ENCODE measurements around the gene MRFAP1.
"Not testable (repeated sequence)": the region's sequence is repeated elsewhere in the genome, so short reads cannot be mapped to it uniquely, and the experiment has no call there.

MRFAP1 gene

DNA sequence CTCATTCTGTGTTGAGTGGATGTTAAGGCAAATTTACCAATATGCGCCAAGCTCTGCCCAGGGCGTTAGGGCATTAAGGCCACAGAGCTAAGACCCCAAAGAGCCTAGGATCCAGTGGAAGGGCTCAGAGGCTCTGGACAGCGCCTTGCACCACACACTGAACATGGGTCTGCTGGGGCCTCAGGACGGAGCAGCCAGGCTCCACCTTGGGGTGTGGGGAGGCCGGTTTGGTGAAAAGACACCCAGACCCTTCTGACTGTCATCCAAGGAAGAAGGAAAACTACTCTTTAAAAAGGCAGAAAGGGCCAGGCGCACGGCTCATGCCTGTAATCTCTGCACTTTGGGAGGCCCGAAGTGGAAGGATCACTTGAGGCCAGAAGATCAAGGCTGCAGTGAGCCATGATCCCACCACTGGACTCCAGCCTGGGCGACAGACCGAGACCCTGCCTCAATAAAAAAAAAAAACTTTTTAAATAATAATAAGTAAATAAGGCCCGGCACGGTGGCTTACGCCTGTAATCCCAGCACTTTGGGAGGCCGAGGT lies 1.3 kb upstream of the MRFAP1 start:
- DNase-seq, result no peak

DNA sequence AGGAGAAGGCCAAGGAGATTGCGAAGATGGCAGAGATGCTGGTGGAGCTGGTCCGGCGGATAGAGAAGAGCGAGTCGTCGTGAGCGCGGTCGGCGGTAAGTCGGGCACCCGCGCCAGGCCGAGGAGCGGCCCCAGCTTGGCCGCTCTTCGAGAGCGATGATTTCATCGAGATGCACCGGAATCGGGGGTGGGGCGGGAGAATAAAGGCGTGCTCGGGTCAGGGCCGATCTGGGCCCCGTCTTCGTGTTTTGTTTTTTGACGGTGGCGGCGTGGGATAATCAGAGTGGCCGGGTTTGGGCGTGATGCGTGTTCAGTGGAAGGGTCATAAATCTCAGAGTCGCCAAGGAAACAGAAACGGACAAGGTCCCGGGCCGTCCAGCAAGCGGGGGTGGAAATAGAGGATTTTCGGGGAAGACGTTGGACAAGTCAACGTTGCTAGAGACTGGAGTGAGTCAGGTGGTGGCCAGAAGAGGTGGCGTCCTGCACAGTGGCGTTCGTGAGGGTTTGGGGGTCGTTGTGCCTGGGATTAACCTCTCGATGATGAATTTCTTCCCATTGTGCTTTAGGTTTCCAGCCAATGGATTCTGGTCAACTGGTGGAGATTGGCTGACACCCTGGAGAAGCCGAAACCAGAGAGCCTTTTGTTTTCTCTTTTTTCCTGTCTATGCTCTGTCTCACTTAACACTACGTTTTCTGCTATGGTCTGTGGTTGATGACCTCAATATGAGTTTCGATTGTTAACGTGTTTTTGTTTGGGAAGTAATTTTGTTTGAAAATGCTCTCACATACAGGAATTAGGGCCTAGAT lies 882 bp downstream of the MRFAP1 start:
- peak; percentile 29 for DNase-seq

GRCh38 chr4:6641971-6642320 lies 1.5 kb downstream of the MRFAP1 start:
- no peak for DNase-seq

- DNase-seq, result no peak
Observed at GRCh38 chr4:6643141-6643847, 2.8 kb downstream of the MRFAP1 start.

DNA sequence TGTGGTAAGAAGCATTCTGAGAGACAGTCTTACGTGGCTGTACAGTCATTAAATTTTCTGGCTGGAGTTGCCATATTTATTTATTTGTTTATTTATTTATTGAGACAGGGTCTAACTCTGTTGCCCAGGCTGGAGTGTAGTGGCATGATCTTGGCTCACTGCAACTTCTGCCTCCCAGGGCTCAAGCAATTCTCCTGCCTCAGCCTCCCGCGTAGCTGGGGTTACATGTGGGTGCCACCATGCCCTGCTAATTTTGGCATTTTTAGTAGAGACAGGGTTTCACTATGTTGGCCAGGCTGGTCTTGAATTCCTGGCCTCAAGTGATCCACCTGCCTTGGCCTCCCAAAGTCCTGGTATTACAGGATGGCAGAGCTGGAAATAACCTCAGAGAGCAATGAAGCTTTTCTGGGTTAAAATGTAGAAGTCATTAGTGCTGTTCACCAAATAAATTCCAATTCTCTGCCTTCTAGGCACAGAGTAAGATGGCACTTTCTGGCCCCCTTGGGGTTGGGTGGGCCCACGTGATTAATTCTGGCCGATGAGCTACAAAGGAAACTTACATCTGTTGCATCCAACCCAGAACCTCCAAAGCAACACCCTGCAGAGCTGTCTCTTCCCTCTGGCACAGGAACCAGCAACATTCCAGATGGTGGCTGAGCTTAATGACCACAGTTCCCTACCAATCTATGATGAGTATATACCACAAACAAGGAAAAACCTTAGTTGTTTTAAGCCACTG lies 4.5 kb downstream of the MRFAP1 start:
- DNase-seq, result no peak

DNA sequence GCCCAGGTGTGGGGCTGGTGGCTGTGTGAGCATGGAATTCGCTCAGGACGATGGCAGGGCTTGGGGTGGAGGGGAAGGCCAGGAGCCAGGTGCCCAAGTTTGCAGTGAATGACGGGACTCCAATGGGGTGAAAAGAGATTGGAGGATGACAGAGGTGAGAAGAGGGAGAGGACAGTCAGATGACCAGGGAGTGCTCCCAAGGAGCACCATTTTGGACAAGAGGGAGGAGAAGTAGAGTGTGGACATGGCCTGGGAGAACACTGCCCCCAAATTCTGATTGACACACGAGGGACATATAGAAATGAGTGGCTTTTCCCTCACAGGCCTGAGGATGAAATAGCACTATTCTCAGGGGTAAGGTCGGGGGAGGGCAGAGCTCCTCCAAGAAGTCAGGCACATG lies 6.7 kb downstream of the MRFAP1 start:
- DNase-seq, result no peak

GRCh38 chr4:6647582-6648230 lies 7.2 kb downstream of the MRFAP1 start:
- no peak for DNase-seq

- no peak for DNase-seq
Observed at GRCh38 chr4:6649216-6649615, 8.7 kb downstream of the MRFAP1 start.

DNA sequence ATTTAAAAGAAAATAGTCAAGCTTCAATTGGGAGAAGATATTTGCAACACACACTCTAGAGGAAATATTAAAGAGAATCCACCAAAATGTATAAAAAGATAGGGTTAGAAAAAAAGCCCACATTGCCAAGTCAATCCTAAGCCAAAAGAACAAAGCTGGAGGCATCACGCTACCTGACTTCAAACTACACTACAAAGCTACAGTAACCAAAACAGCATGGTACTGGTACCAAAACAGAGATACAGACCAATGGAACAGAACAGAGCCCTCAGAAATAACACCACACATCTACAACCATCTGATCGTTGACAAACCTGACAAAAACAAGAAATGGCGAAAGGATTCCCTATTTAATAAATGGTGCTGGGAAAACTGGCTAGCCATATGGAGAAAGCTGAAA lies 13.7 kb downstream of the MRFAP1 start:
- DNase-seq, result not testable (repeated sequence)

DNA sequence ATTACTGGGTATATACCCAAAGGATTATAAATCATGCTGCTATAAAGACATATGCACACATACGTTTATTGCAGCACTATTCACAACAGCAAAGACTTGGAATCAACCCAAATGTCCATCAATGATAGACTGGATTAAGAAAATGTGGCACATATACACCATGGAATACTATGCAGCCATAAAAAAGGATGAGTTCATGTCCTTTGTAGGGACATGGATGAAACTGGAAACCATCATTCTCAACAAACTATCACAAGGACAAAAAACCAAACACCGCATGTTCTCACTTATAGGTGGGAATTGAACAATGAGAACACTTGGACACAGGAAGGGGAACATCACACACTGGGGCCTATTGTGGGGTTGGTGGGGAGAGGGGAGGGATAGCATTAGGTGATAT lies 14.8 kb downstream of the MRFAP1 start:
- DNase-seq, result not testable (repeated sequence)

GRCh38 chr4:6655924-6656323 lies 15.4 kb downstream of the MRFAP1 start:
- DNase-seq, result no peak

DNA sequence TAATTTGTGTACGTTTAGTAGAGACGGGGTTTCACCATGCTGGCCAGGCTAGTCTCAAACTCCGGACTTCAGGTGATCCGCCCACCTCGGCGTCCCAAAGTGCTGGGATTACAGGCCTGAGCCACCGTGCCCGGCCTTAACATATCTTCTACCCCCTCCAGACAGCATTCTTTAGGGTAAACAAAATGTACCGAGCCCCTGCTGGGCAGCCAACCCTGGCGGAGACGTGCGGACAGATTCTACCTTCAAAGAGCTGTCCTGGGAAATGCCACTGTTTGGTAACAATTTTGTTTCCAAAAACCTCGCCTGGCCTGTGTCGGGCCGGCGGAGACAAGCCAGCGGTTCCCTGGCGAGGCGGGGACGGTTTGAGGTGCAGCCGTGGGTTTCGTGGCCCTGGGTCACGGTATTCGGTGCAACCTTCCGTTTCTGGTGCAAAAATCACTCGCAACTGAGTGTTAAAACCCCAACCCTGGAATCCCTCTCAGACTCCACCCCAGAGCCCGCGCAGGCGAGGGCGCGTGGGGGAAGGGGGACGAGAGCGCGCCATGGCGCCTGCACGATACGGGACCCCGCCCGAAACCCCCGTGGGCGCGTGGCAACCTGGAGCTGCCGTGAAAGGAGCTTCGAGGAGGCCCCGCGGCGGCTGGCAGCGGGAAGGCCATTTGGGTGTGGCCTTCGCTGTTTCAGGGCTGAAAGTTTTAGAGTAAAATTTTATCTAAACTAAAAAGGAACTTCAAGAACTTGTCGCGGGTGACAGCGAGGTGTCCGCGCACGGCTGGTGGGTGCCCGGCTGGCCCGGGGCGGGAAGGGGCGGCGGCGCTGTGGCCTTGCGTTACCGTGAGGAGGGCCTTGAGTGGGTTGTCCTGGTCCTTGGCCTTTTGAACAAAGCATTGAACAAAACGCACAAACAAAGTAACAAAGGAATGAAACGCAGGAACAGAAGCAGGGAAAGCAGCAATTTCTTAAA lies 17.0 kb downstream of the MRFAP1 start:
- DNase-seq, result no peak

DNA sequence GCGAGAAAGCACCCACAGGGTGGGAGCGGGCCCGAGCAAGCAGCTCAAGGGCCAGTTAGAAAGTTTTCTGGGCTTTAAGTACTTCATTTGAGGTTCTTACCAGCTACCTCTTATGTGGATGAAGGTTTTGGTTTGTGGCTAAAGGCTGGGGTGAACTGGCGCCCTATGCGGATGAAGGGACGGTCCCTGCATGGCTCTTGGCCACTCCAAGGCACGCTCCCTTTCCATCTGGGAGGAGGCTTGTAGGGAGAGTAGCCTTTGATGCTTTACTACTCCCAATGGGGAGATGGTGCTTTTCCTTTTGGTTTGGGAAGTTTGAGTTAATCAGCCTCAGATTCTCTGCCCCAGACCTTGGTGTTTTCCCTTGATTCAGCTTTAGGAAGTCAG lies 17.7 kb downstream of the MRFAP1 start:
- no peak for DNase-seq

DNA sequence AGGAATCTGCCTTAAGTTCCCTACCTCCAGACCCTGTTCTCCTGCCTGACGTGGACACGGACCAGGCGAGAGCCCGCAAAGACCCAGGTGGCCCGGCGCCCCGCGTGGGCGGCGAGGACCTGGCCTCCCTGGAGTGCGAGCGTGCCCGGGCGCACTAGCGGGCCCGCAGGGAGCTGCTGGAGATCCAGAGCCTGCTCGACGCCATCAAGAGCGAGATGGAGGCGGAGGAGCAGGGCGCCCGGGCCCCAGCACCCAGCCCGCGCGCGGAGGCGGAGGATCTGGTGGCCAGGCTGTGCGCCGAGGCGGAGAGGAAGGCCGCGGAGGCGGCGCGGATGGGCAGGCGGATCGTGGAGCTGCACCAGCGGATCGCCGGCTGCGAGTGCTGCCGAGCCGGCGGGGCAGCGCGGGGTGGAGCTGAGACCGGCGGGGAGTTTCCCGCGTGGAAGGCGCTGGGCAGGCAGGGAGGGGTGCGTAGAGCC lies 18.2 kb downstream of the MRFAP1 start:
- no peak for DNase-seq

DNA sequence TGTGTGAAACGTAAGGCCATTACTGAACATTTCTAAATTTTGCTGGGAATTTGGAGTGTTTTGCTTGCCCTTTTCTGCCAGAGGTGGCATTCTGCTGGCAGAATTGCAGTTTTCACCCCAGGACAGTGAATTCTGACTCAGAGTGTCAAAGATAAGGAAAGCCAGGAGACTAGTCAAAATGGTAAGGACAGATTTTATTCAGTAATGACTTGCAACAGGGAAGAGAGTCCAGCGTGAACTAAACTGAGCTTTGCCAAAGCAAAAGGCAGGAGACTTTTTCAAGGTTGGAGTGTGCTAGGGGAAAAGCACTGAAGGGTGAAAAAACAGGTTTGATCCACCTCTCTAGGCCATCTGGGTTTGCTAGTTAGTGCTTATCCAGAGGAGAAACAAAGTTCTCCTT lies 19.4 kb downstream of the MRFAP1 start:
- no peak for DNase-seq

GRCh38 chr4:6660430-6660829 lies 19.9 kb downstream of the MRFAP1 start:
- no peak for DNase-seq

DNA sequence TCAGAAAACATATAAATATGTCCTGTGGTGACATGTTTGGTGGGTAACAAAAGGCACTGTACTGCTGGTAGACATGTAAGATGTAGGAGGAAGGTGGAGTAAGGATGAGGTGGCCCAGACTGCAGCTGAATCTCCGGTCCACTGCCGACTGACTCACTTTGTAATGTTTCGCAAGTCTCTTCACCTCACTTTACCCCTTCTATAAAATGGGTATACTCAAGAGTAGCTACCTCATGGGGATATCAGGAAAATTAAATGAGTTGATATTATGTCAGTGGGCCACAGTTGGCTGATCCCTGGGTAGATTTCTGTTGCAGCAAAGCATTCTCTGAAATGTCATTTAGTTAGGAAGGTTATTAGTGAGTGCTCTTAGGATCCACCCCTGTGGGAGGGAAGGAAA lies 22.1 kb downstream of the MRFAP1 start:
- DNase-seq, result no peak

GRCh38 chr4:6663596-6664393 lies 23.3 kb downstream of the MRFAP1 start:
- DNase-seq, result no peak

DNA sequence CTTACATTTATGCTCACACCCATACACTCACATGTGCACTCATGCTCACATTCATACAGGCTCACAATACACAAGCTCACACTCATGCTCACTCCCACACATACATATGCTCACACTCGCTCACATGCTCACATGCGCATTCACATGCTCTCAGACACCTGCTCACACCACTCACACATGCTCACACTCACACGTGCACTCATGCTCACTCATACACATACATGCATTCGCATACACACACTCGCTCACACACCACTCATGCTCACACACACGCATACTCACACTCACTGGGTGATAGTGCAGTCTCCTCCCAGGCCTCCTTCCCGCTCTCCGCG lies 24.8 kb downstream of the MRFAP1 start:
- no peak for DNase-seq

DNA sequence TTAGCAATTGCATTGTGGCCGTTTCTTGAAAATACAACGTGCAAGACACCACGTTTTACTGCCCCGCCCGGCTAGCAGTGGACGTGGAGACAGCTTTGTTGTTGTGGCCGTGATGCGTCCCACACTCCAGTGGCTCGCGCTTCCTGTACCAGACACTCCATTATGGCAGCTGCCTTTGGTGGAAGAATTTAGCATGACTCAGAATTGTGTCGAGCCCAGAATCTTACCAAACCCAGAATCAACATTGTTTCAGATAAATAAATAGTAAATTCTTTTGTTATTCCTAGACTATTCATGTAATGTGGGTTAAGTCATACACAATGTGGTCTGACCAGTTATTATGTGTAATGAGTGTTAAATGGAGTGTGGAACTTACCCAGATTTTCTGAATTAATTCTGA lies 27.9 kb downstream of the MRFAP1 start:
- DNase-seq, result peak; percentile 69

DNA sequence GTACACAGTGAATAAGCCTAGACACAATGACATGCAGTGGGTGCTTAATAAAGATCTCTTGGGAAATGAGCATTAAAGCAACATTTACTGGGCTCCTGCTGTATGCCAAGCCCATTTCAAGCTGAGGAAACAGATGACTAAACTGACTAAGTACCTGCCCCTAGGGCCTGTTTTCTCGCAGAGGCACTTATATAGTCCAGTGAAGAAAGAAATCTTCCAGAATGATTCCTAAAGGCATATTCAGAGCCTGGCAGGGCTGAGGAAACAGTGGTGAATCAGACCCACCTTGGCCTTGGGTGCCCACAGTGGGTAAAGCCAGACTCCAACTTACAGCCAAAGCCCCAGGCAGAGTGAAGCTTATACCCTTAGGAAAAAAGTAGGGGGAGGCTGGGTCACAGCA lies 31.2 kb downstream of the MRFAP1 start:
- no peak for DNase-seq
